K562 (cell line): ENCODE results near the gene BFSP1.

ENCODE experiments used
- AFF4 ChIP-seq: sonication (generic); formaldehyde crosslinking; IDR thresholded peaks from 2 replicates; pipeline ENCODE4 v1.8.0; 2023; ENCODE audit warnings: mild to moderate bottlenecking, missing genetic modification reagents
- CREB5 ChIP-seq: fragments of 250-450 bp; sonication (Bioruptor Pico); IDR thresholded peaks from 2 replicates; pipeline ENCODE4 v1.5.0; 2020; ENCODE audit warnings: mild to moderate bottlenecking
- E2F4 ChIP-seq: sonication (generic); formaldehyde crosslinking; IDR thresholded peaks from 2 replicates; pipeline ENCODE4 v1.8.0; 2022; ENCODE audit warnings: mild to moderate bottlenecking, low read depth, missing genetic modification reagents
- EP300 ChIP-seq: IDR thresholded peaks from 2 replicates; pipeline ENCODE4 v1.6.1; 2012; ENCODE audit warnings: low read length, improper control_type of control experiment
- EZH2 ChIP-seq: IDR thresholded peaks from 2 replicates; pipeline ENCODE4 v1.6.1; 2012; ENCODE audit warnings: low read depth, mild to moderate bottlenecking, inconsistent platforms, low read length, borderline replicate concordance
- PRDM10 ChIP-seq: fragments of 450-650 bp; IDR thresholded peaks from 2 replicates; pipeline ENCODE4 v1.6.1; 2018; ENCODE audit not compliant: partially characterized antibody
- STAT6 ChIP-seq: sonication (generic); formaldehyde crosslinking; IDR thresholded peaks from 2 replicates; pipeline ENCODE4 v1.8.1; 2023; ENCODE audit warnings: mild to moderate bottlenecking, missing genetic modification reagents
- TCF7 ChIP-seq: sonication (generic); IDR thresholded peaks from 2 replicates; pipeline ENCODE4 v1.6.1; 2016; ENCODE audit warnings: antibody characterized with exemption, borderline replicate concordance

- TF ChIP-seq EZH2 (no peak), STAT6 (no peak), EP300 (no peak), AFF4 (CRISPR knock-in tag) (no peak), PRDM10 (no peak), CREB5 (no peak), E2F4 (CRISPR knock-in tag) (no peak), TCF7 (no peak)
These were observed 6.8 kb upstream of the BFSP1 start for GRCh38 chr20:17537959-17538358.
